HG02884 (cell line): ENCODE results near the gene FXYD5.

Source experiments
- ATAC-seq: cut with Tn5 transposase; IDR thresholded peaks from one replicate; pipeline ENCODE4 v1.9.1; 2021; ENCODE audit warnings: mild to moderate bottlenecking, moderate library complexity; ENCODE audit not compliant: unreplicated experiment

FXYD5 gene

GRCh38 chr19:35154525-35155406 lies at the start of gene FXYD5:
Gene FXYD5, plus strand, starts transcription at chr19:35154735. Its CDS starts 816 bp downstream, at chr19:35155551.
- ATAC-seq, result no peak

GRCh38 chr19:35105047-35105410 lies 49.5 kb upstream of the FXYD5 start:
- no peak for ATAC-seq

- no peak for ATAC-seq
These were observed 48.9 kb upstream of the FXYD5 start for GRCh38 chr19:35105411-35106290.

GRCh38 chr19:35106291-35106583 lies 48.3 kb upstream of the FXYD5 start:
- no peak for ATAC-seq

- no peak for ATAC-seq
These were observed 47.5 kb upstream of the FXYD5 start for GRCh38 chr19:35106898-35107541.

GRCh38 chr19:35107545-35107944 lies 47.0 kb upstream of the FXYD5 start:
- ATAC-seq, result no peak

GRCh38 chr19:35108730-35109129 lies 45.8 kb upstream of the FXYD5 start:
- ATAC-seq, result no peak

GRCh38 chr19:35109395-35110112 lies 45.0 kb upstream of the FXYD5 start:
- no peak for ATAC-seq

GRCh38 chr19:35110974-35111373 lies 43.6 kb upstream of the FXYD5 start:
- ATAC-seq, result no peak

GRCh38 chr19:35112995-35113688 lies 41.4 kb upstream of the FXYD5 start:
- ATAC-seq, result no peak

GRCh38 chr19:35114353-35115176 lies 40.0 kb upstream of the FXYD5 start:
- ATAC-seq, result no peak

GRCh38 chr19:35115177-35115951 lies 39.2 kb upstream of the FXYD5 start, which contains the start of gene FXYD3:
Gene FXYD3, plus strand, starts transcription at chr19:35115823. Its CDS starts 3,554 bp downstream, at chr19:35119377.
- no peak for ATAC-seq

- ATAC-seq, result no peak
These were observed 38.3 kb upstream of the FXYD5 start for GRCh38 chr19:35116072-35116801.

GRCh38 chr19:35117116-35117515 lies 37.4 kb upstream of the FXYD5 start:
- no peak for ATAC-seq

GRCh38 chr19:35117799-35118198 lies 36.7 kb upstream of the FXYD5 start:
- no peak for ATAC-seq

GRCh38 chr19:35118268-35119020 lies 36.1 kb upstream of the FXYD5 start:
- ATAC-seq, result no peak

GRCh38 chr19:35119091-35119490 lies 35.4 kb upstream of the FXYD5 start:
- no peak for ATAC-seq
